Measurements from ENCODE around the gene SPRN. TPM values are rescaled to one million over a fixed set of nuclear protein-coding genes. Genes with fewer than 3 reads are reported as not detected.
"Not testable (repeated sequence)": the region's sequence is repeated elsewhere in the genome, so short reads cannot be mapped to it uniquely, and the experiment has no call there.

SPRN gene
- total RNA-seq, 1 experiment from 2014 or later: not detected

DNA sequence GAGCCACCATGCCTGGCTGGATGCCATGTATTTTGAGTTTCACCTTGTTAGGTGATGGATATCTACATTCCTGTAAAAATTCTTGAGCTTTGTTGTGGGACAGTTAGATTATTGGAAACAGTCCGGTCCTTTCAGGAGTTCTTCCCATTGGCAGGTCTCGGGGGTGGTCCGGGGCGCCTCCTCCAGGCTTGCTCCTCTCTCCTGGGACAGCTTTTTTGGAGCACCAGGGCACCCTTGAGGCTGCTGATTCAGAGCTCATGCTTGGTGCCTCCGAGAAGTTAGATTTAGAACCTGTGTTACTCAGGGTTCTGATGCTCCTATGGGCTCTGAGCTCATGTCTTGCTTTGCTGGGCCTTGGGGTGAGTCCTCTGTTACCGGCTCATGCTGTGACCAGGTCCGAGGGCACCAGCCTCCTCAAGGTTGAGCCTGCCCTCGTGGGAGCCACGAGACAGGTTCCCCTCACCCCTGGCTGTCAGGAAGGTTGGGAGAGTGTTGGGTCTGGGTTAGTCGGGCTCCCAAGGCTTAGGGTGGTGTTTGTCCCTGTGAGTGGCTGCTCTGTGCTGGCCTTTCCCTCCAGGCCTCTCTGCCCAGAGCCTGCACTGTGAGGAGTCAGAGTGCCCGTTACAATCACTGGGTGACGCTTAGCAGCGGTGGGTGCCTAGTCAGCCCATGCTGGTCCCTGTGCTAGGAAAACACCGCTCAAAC is 6.0 kb downstream of the SPRN start:
- DNase-seq (ENCODE audit: low spot score): no peak
- in situ Hi-C loops (cut with HindIII; ENCODE audit: low sequenced_read_pairs): no loop called here

DNA sequence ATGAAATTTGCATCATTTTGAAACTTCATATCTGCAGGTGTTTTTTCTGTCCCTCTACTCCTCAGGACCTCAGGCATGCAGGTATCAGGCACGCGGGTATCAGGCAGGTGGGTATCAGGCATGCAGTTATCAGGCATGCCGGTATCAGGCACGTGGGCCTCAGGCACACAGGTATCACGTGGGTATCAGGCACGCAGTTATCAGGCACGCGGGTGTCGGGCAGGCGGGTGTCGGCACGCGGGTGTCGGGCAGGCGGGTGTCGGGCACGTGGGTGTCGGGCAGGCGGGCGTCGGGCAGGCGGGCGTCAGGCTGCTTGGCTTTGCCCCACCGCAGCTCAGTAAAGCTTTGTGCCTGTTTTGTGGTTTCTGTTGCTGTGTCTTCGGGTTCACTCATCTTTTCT is 8.7 kb downstream of the SPRN start:
- DNase-seq (ENCODE audit: low spot score): no peak
- in situ Hi-C loops (cut with HindIII; ENCODE audit: low sequenced_read_pairs): no loop called here

GRCh38 chr10:133414401-133414800 is 10.0 kb downstream of the SPRN start:
- in situ Hi-C loops (cut with HindIII; ENCODE audit: low sequenced_read_pairs): not testable (repeated sequence)

GRCh38 chr10:133412381-133412711 is 12.1 kb downstream of the SPRN start:
- in situ Hi-C loops (cut with HindIII; ENCODE audit: low sequenced_read_pairs): no loop called here

More at GRCh38 chr10:133414401-133414800, 10.0 kb downstream of the SPRN start:
- DNase-seq (ENCODE audit: low spot score): not testable (repeated sequence)

DNA sequence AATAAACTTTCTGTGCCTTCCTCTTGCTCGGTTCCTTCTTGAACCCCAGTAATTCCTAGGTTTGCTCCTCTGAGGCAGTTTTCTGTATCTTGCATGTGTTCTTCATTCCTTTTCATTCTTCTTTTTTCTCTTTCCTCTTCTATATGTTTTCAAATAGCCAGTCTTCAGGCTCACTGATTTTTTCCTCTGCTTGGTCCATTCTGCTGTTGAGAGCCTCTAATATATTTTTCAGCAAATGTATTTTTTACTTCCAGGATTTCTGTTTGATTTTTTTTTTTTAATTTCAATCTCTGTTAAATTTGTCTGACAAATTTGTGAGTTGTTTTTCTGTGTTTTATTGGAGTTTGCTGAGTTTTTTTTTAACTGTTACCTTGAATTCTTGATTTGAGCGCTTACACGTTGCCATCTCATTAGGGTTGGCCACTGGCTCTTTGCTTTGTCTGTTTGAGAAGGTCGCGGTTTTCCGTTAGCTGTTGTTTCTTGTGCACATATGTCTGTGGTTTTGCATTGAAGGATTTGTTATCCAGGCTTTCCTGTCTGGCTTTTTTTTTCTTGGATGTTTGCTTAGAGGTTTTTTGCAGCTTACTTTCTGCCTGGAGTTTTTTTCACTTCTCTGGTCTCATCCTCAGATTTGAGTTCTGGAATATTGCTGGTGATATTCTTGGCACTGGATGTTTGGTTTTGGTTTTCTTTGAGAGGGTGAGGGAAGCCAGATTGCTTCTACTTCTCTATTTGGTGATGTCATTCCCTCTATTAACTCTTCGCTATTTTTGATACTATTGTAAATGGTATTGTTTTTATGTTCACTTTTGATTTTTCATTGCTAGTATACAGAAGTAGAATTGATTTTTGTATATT is 12.7 kb downstream of the SPRN start:
- in situ Hi-C loops (cut with HindIII; ENCODE audit: low sequenced_read_pairs): no loop called here
- no peak for DNase-seq (ENCODE audit: low spot score)

More at GRCh38 chr10:133412381-133412711, 12.1 kb downstream of the SPRN start:
- DNase-seq (ENCODE audit: low spot score): no peak

DNA sequence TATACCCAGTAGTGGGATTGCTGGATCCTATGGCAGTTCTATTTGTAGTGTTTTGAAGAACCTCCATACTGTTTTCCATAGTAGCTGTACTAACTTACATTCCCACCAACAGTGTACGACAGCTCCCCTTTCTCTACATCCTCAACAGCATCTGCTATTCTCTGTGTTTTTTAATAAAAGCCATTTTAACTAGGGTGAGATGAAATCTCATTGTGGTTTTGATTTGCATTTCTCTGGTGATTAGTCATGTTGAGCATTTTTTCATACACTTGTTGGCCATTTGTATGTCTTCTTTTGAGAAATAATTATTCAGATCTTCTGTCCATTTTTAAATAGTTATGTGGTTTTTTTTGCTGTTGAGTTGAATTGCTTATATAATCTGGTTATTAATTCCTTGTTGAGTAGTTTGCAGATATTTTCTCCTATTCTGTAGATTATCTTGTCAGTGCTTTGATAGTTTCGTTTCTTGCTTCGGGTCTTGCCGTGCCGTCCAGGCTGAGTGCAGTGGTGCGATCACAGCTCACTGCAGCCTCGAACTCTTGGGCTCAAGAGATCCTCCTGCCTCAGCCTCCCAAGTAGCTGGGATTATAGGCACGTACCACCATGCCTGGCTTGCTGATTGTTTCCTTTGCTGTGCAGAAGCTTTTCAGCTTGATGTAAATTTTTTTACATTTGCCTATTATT is 18.4 kb downstream of the SPRN start:
- in situ Hi-C loops (cut with HindIII; ENCODE audit: low sequenced_read_pairs): no loop called here
- no peak for DNase-seq (ENCODE audit: low spot score)

DNA sequence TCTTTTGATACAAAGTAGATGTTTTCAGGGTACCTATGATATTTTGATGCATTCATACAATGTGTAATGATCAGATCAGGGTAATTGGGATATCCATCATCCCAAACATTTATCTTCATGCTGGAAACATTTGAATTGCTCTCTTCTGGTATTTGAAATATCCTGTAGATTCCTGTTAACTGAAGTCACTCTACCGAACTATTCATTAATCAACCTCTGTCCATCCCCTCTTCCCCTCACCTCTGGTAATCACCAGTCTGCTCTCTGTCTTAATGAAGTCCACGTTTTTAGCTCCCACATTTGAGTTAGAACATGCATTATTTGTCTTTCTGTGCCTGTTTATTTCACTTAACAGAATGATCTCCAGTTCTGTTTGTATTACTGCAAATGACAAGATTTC is 19.2 kb downstream of the SPRN start:
- in situ Hi-C loops (cut with HindIII; ENCODE audit: low sequenced_read_pairs): no loop called here
- DNase-seq (ENCODE audit: low spot score): no peak

GRCh38 chr10:133403784-133404183 is 20.6 kb downstream of the SPRN start:
- in situ Hi-C loops (cut with HindIII; ENCODE audit: low sequenced_read_pairs): no loop called here
- no peak for DNase-seq (ENCODE audit: low spot score)

DNA sequence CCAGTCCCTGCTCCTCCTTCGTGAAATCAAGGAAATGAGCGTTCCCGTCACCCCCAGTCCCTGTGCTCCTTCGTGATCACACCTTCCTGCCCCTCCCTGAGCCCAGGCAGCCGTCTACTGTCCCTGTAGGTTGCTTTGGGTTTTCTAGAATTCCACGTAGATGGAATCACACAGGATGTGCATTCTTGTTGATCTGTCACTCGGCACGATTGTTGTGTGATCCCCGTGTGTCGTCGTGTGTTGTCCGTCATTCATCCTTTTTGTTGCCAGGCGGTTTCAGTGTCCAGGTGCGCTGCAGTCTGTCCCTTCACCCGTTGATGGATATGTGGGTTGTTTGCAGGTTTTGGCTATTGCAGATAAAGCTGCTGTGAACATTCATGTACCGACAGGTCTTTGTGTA is 21.1 kb downstream of the SPRN start:
- in situ Hi-C loops (cut with HindIII; ENCODE audit: low sequenced_read_pairs): no loop called here
- DNase-seq (ENCODE audit: low spot score): no peak

GRCh38 chr10:133401981-133402725 is 22.3 kb downstream of the SPRN start:
- in situ Hi-C loops (cut with HindIII; ENCODE audit: low sequenced_read_pairs): no loop called here
- no peak for DNase-seq (ENCODE audit: low spot score)

DNA sequence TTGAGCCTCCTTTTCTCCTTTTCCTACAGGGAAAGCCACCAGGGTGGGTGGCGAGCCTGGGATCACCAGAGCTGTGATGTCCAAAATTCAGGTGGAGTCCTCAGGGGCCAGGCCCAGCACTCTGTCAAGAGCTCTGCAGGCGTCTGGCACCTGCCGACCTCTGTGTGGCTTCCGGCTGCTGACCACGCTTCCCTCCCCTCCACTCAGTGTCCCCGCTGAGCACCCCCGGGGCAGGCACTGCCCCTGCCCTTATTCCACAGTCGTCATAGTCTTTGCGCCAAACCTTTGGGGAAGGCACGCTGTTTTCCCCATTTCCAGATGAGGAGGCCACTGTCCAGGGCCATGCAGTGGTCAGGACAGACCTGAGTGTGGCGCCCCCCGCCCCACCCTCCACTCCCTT is 22.9 kb downstream of the SPRN start:
- in situ Hi-C loops (cut with HindIII; ENCODE audit: low sequenced_read_pairs): no loop called here
- DNase-seq (ENCODE audit: low spot score): no peak

GRCh38 chr10:133400624-133401424 is 23.6 kb downstream of the SPRN start:
- in situ Hi-C loops (cut with HindIII; ENCODE audit: low sequenced_read_pairs): no loop called here
- no peak for DNase-seq (ENCODE audit: low spot score)

DNA sequence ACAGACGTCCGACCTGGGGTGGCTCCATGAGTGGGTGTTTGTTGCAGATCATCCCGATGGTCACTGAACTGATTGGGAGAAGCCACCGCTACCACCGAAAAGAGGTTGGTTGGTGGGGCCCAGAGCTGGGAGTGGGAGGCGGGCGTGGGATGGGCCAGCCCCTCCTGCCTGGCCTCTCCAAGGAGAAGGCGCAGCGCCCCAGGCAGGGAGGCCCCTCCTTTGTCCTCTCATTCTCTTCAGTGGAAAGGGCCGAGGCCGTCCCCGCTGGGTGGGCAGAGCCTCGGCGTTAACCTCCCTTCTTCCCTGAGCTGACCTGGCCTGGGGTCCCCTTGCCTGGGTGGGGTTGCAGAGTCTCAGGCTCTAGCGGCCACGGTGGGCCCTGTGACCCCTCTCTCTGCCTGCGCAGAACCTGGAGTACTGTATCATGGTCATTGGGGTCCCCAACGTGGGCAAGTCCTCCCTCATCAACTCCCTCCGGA is 25.3 kb downstream of the SPRN start:
- no peak for DNase-seq (ENCODE audit: low spot score)
- in situ Hi-C loops (cut with HindIII; ENCODE audit: low sequenced_read_pairs): no loop called here

- no peak for DNase-seq (ENCODE audit: low spot score)
- in situ Hi-C loops (cut with HindIII; ENCODE audit: low sequenced_read_pairs): no loop called here
Measured at GRCh38 chr10:133397938-133398337, 26.5 kb downstream of the SPRN start.

DNA sequence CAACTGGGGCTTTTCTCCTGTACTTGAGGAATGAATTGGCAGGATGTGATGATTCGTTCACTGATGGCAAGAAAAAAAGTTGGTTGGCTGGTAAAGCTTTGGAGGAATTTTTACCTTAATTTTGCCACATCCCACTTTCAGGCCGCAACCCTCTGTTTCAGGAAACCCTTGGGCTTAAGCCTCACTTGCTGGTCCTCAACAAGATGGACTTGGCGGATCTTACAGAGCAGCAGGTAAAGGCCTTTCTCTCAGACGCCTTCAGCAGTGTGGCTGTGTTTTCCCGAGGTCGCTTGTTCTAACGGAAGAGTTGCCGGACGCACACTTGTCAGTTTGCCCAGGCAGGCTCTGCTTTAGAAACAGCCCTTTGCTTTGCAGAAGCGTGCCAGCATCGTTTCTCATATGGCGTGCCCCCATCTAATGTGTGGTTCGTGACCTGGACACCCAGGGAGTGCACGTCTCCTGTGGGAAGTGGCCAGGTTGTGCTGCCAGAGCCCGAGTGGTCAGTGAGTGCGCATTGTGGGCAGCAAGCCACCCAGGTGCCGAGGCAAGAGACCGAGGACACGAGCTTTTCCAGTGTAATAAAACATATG is 28.3 kb downstream of the SPRN start:
- no peak for DNase-seq (ENCODE audit: low spot score)

DNA sequence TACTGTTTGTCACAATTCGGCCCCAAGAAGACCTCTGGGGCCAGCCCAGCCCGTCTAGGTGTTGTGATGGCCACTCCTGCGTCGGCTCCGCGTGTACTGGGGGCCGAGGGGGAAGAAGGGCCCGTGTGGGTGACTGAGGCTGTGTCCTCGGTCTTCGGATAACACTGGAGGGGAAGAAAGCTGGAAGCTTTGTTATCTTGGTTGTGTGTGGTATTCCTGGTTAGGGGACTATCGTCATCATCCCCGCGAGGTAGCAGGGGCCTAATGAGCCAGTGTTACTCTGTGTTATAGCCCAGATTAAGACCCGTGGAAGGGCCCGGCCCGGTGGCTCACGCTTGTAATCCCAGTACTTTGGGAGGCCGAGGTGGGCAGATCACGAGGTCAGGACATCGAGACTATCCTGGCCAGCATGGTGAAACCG is 29.6 kb downstream of the SPRN start:
- no peak for DNase-seq (ENCODE audit: low spot score)
- in situ Hi-C loops (cut with HindIII; ENCODE audit: low sequenced_read_pairs): no loop called here

More for the DNA sequence above, 28.3 kb downstream of the SPRN start:
- in situ Hi-C loops (cut with HindIII; ENCODE audit: low sequenced_read_pairs): no loop called here

DNA sequence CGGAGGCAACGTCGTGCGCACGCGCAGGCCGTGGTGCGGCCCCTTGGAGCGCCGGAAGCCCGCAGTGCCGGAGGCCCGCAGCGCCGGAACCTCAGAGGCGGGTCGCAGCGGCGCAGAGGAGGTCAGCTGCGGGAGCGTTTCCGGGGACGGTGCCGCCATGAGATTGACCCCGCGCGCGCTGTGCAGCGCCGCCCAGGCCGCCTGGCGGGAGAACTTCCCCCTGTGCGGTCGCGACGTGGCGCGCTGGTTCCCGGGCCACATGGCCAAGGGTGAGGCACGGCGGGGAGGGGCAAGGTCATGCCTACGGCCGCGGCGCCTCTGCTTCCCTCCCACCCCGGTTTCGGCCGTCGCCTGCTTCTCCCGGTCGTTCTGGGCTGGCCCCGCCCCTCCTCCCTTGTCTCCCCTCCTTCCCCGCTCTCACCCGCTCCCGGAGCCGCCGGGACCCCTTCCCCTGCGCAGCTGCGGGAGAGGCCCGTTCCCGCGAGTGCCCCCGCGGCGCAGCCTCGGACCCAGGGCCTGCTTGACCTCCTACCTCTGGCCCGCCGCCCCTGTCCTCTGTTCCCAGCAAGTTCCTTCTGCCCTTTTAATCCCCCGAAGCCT is 30.3 kb downstream of the SPRN start, which contains the start of gene MTG1:
TSS of gene MTG1 (plus strand) at position 94 of the 600 bp plus-strand sequence. CDS start at position 158, 64 bp downstream.
- peak; percentile 90 for DNase-seq (ENCODE audit: low spot score)
- in situ Hi-C loops (cut with HindIII; ENCODE audit: low sequenced_read_pairs): no loop called here

Data from G401 (cell line).